ENCODE data around the gene PRDM1.

Gene PRDM1

DNA sequence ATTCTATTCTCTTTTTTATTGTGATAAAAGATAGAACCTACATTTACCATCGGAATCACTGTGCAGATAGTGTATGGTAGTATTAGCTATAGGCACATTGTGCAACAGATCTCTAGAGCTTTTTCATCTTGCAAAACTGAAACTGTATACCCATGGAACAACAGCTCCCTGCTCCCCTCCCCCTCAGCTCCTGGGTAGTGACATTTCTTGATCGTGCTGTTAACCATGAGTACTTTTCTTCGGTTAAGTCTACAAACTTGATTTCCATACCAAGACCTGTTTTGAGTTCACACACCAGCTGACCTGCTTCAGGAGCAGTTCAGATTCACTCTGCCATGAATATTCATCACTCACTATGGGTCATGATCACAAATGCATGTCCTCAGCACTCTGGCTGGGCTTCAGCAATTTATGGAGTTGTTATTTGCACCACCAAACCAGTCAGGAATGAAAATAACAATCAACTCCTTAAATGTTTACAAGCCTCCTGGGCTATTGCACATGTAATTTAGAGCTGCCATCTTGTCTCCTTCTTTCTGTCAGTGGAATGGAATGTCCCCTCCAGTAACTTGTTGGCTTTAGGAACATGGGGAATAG, 32.8 kb downstream of the PRDM1 start:
- no peak for DNase-seq

DNA sequence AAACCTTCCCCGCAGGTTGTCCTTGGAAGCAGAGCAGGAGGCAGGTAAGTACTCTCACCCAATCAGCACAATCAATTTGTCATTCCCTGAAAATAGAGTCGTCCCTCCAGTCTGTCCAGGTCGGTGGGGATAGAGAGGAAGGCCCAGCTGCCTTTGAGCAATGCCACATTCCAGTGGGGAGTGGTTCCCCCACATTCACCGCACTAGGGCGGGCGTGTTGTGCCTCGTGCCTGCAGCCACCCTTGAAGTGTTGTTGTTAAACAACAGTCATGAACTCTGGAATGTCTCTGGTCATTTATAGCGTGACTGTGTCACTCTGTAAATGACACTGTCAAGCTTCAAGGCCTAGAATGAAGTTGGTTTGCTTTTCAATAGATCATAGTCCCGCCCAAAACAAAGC, 33.4 kb downstream of the PRDM1 start:
- no peak for DNase-seq

DNA sequence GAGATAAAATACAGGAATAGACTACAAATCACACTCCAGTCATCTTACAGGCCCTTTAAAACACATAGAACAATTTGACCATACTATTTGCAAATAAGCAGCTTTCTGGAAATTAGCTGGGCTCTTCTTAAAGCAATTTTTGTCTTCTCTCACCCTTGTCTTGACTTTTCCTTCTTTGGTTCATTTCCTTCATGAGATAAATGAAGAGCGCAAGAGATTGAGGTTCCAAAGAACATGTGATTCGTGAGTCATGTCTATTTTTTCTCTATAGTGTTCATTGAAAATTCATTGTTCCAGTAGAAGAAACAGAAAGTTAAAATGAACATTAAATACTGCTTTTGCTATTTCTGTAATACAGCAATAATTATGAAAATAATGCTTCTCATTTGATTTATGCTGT, 33.9 kb downstream of the PRDM1 start:
- no peak for DNase-seq

- no peak for DNase-seq
Observed at GRCh38 chr6:106120406-106120805, 34.3 kb downstream of the PRDM1 start.

- no peak for DNase-seq
Observed at GRCh38 chr6:106122306-106122918, 36.3 kb downstream of the PRDM1 start.

DNA sequence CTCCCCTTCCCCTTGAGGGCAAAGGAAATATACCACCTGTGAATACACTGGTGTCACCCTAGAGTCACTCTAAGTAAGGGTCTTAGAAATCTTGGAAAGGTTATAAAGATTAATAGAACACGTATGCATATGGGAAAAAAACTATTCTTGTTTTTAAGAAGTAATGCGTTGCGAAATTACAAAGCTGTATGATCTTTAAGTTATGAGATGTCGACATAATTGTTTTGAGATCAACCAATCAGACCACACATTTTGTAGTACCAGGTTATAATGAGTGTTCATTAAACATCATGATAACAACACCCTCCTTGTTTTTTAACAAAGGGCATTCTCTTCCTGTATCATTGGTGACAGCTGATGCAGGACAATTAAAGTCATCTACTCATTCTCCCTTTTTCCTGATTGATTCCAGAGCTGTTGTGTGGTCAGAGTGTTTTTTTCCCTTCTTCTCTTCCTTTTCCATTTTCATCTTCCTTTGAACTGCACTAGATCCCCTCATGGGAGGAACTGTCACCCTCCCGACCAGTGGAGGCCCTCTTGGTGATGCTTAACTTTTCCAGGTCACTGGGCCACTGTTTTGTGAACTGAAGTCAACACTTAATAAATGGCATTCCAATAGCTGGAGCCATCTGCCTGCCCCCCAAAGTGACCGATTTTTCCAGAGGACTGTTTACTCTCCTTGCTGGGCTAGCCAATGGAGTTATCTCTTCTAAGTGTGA, 37.0 kb downstream of the PRDM1 start:
- DNase-seq: peak; percentile 46

DNA sequence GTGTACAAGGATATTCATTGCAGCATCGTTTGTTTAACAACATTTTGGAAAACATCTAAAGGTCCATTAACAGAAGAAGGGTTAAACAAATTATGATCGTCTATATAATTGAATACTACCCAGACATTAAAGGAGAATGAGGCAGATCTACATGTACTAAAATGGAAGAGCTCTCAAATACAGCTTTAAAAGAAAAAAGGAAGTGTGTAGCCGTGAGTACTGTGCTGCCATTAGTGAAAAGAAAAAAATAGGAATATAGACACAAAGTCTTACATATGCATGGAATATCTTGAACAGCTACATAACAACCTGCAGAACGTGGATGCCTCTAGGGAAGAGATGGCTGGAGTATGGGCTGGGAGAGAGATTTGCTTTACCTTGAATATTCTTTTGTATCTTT, 37.9 kb downstream of the PRDM1 start:
- DNase-seq: no peak

DNA sequence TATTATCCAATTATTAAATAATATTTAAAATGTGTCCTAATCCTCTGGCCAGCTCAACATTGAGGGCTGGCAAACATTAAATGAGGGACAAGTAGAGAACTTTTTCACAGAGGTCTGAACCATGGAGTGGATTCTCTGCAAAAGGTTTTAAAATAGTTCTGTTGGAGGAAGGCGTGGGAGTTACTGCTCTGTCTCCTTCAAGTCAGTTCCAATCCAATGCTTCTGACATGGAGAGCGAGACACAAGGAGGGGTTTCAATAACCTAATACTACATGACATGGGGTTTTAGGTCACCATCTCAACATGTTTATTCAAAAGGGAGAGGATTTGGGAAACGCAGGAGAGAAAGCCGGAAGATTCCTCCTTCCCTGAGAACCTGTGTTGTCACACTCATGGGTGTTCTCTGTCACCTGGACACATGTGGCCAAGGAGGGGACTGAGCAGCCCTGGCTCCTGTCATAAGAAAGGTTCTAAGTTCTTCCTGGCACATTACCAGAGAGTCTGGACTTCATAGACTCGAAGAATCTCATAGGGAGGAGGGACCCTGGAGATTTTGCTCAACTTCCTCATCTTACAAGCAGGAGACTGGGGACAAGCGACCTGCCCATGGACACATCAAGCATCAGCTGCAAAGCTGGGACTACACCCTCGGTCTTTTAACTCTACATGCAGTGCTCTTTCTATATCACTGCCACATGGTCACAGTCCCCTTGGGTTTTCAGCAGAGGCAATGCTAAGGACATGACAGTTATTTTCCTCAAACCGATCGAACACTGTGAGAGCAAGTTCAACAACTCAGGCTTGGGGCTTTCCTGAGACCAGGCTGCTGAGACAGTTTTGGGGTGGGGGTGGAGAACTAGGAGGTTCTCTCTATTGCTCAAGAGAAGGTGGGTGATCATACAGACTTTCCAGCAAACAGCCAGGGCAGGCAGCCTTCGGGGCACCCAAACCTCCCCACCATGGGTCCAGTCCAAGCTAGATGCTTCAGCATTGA, 38.6 kb downstream of the PRDM1 start:
- no peak for DNase-seq

DNA sequence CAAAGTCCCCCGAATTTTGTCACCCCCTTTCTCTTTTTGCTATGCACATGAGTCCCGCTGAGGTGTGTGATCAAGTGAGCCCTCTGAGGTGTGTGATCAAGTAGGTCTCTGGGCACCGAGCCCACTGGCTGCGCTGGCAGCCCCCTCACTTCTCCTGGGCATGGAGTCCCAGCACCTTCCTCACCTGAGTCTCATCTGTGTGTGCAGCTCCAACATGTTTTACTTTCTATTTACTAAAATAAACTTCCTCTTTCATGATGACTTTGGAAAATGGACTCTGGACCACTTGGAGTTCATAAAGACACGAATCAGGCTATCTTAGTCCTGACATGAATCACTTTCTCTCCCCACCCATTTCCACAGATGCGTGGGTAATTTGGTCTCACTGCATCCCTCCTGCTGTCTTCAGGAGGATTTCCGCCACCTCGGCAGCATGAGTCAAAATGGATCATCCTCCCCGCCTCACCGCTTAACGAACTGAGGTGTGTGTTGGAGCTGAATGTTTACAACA, 39.8 kb downstream of the PRDM1 start:
- no peak for DNase-seq

DNA sequence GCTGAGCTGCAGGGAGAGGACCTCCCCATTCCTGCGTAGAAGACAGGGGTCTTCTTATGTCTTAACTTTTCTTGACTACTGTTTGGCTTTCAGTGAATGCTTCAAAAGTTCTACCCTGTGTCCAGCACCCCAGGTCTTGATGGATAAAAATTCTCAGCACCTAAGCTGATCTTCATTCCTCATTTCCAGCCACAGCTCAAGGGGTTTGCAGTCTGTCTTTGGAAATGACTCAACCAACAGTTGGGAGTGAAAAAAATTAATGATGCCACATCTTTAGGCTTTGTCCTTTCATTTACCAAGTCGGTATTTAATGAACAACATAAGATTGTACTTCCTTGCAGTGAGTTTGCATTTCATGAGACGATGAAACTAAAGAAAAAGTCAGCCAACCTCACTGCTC, 40.3 kb downstream of the PRDM1 start:
- DNase-seq: no peak

DNA sequence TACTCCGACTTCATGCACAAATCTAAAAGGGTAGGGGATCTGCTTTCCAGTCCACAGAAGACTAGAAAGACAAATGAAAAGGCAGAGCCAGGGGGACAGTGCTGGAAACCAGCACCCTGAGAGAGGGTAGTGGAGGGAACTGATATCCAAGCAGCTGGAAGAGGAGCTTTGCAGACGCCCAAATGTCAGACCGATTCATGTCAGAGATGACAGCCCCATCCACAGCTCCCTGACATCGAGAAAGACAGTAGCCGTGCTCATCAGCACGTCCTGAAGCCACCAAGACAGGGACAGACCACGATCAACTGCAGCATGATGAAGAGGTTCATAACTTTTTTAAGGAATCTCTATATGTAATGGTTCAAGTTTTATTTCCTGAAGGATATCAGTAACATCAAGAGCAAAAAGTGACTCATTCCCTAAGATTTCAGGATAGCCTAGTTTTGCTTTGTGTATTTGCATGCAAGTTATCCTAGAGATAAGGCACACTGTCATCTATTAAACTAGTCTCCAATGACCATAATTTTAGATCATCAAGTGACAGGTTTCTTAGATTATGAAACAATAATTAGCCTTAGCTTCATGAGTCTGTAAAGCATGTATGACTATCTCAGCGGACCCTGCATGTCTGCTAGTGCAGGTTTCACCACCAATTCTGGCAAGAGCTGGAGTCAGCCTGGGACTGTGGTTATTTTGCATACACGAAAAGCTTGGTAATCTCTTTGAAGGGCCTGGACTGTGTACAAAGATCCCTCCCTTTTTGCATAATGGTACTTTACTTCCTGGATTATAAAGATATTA, 43.0 kb downstream of the PRDM1 start:
- DNase-seq: peak; percentile 70

DNA sequence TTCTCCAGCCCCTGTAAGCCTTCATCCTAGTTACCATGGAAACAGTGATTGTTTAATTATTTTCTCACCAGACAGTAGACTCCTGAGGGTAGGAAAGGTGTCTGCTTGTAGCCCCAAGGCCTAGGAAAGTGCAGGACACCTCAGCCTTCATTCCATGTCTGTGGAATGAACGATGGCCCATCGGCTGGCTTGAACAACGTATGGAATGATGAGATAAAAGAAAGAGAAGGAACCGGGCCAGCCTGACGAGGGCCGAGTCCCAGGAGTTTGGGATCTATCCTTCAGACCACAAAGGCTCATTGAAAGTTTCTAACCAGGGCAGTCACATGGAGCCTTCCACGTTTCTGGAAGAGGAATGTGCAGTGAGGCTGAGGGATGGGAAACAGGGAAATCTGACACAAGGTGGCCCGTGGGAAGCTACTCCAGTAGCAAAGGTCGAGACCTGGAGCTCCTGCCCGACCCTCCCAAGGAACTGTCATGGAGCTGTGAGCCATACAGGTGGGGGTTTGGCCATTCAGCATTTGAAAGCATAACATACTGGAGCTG, 46.1 kb downstream of the PRDM1 start:
- DNase-seq: no peak

GRCh38 chr6:106133040-106133439, 46.9 kb downstream of the PRDM1 start:
- DNase-seq: no peak

DNA sequence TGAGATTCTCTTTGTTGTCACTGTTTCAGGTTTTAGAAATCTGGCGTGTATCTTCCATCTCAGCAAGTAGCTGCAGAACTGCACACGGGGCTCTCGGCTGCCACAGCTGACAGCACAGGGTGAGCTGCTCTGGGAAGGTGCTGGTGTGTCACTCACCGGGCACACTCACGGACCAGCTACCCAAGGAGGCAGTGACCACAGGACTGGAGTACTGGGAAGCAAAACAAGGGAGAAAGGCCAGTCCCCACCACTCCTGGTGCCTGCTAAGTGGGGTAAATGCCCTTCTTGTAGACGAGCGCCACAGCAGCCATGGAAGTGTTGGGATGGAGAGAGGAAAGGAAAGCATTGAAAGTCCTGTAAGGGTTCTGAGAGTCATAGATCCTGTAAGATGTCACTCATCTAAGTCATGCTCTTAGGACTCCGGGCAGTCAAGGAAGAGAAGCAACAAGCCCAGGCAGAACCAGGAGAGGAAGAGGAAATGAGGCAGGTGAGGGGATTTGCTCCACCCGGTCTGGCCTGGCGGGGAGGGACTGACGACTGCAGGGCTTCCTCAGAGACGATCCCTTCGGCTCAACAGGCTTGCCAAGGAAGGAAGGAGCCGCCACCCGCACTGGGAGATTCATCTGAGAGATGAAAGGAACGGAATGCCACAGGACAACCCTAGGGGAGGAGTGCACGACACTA, 48.1 kb downstream of the PRDM1 start:
- no peak for DNase-seq

- DNase-seq: no peak
Observed at GRCh38 chr6:106134906-106135634, 48.9 kb downstream of the PRDM1 start.

DNA sequence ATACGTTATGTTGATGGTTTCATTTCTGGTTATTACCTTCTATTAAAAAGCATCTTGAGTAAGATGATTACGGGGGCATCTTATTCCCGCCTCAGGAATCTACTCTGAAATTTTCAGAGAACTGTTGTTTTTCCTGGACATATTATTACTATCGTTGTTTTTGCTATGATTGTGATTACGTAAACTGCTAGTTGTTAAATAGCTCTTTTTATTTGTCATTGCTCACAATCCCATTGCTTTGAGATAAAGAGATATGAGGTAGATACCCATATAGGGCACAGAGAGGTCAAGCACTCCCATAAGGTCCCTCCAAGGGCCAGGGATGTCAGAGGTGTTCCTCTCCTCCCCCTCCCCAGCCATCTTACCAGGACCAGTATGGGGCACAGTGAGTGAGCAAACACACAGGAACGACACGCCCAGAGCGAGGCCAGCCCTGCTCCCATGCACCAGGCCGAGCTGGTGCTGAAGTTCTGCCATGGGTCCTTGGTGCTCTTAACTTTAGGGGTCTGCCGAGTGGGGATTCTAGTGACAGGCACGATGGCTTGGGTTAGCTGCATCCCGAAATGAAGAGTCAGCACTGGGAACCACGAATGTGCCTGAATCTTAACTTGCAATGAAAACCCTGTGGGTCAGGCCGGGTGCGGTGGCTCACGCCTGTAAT, 49.9 kb downstream of the PRDM1 start:
- no peak for DNase-seq

- DNase-seq: no peak
Observed at GRCh38 chr6:106136845-106137244, 50.7 kb downstream of the PRDM1 start.

DNA sequence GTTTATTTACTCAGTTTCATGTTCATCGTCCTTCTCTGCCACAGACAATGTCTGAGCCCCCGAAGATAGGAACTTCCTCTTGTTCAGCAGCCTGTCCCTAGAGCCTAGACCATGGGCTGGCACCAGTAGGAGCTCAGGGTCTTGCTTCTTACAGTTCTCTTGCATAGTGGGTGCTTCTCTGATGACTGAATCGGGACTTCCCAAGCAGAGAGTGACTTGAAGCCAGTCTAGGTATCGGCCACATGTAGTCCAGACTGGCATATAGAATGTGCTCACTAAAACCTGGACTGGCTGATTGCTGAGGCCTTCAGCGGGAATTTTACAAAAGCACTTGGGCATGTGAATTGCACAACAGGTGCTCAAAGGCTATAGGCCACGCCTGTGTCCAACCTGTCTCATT, 52.0 kb downstream of the PRDM1 start:
- DNase-seq: no peak

DNA sequence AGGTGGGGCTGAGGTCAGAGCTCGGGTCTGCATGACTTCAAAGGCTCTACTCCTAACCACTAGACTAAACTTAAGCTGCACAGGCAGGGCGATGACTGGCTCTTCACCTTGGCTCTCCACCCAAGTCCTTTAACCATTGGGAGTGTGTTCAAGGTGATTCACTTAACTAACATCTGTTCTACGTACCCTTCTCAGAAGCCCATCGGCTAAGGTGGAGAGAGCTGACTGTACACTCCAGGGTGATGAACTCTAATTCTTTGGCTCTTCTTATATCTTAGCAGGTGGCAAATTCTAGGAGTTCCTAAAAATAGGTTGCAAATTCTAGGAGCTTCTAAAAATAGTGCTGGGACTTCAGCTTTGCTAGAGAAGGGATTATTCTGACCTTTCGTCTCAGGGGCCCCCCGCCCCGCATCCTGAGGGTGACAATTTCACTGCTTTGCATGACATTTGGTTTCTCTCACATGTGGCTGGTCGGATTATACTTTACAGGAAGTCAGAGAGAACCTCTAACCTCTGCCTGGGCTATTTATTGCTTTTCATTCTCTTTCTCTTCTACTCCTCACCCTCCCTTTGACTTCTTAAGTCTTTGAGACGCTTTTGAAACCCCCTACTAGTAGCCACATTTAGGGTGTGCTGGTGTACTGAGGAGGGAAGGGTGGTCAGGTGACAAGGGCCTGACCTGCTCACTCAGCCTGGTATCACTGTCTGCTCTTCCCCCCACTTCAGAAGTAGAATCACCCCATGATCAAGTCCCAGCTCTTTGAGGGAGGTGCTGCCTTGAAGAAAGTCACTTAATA, 55.5 kb downstream of the PRDM1 start:
- DNase-seq: no peak
